Common myeloid progenitor, CD34-positive (primary cell): ENCODE results near the gene ZNF687.
A peak's percentile ranks its signal among the peaks of the same experiment; 100 is the strongest.

Experiments
- CTCF ChIA-PET: fragments of 350-600 bp; sonication (Branson Sonifier 250); formaldehyde crosslinking; loops from one replicate; lab custom pipeline; 2021; ENCODE audit warnings: antibody characterized with exemption; lab: Charles Lee
- POLR2A ChIA-PET: fragments of 350-600 bp; sonication (Branson Sonifier 250); formaldehyde crosslinking; loops from one replicate; lab custom pipeline; 2021; ENCODE audit warnings: antibody characterized with exemption; lab: Charles Lee
- DNase-seq, 3 donors: peaks; one replicate each; pipeline versions ENCODE4 v3.0.0 to v3.0.0-alpha.2; 2013
- H3K27ac ChIP-seq, 2 experiments: 1 replicate in 1 of 2; 2 replicates in 1 of 2; pipeline ENCODE4 v1.7.0; 2013; ENCODE audit warnings: inconsistent platforms in 2 of 2, low read length in 2 of 2, mild to moderate bottlenecking in 2 of 2, low read depth in 1 of 2, moderate library complexity in 1 of 2; ENCODE audit not compliant: severe bottlenecking in 2 of 2, insufficient read depth in 1 of 2, poor library complexity in 1 of 2
- H3K27me3 ChIP-seq, 5 experiments: replicated peaks in 2 of 5; 1 replicate in 3 of 5; 2 replicates in 2 of 5; pipeline versions ENCODE4 v1.6.1 to v1.7.0; 2013; ENCODE audit warnings: low read length in 4 of 5, mild to moderate bottlenecking in 2 of 5, moderate library complexity in 2 of 5, inconsistent platforms in 1 of 5; ENCODE audit not compliant: insufficient read depth in 5 of 5, control insufficient read depth in 4 of 5
- H3K36me3 ChIP-seq, 4 experiments: 1 replicate in 2 of 4; 2 replicates in 2 of 4; pipeline versions ENCODE4 v1.6.1 to v1.7.0; 2013; ENCODE audit warnings: low read length in 3 of 4, control low read depth in 1 of 4, mild to moderate bottlenecking in 1 of 4; ENCODE audit not compliant: control insufficient read depth in 4 of 4, insufficient read depth in 4 of 4
- H3K4me1 ChIP-seq, 4 experiments: 1 replicate in 3 of 4; 2 replicates in 1 of 4; pipeline versions ENCODE4 v1.6.1 to v1.7.1; 2013; ENCODE audit warnings: low read length in 3 of 4, mild to moderate bottlenecking in 3 of 4, control low read depth in 1 of 4, inconsistent platforms in 1 of 4, moderate library complexity in 1 of 4; ENCODE audit not compliant: control insufficient read depth in 4 of 4, insufficient read depth in 4 of 4; ENCODE audit errors: control extremely low read depth in 1 of 4
- H3K4me3 ChIP-seq, 7 experiments: 1 replicate in 4 of 7; 2 replicates in 3 of 7; pipeline versions ENCODE4 v1.5.1 to v1.7.0; 2013; ENCODE audit warnings: mild to moderate bottlenecking in 7 of 7, low read length in 6 of 7, moderate library complexity in 6 of 7, inconsistent platforms in 2 of 7, low read depth in 2 of 7, control low read depth in 1 of 7; ENCODE audit not compliant: insufficient read depth in 4 of 7, control insufficient read depth in 1 of 7; ENCODE audit errors: extremely low read depth in 1 of 7
- H3K9me3 ChIP-seq, 5 experiments: 1 replicate in 4 of 5; 2 replicates in 1 of 5; pipeline versions ENCODE4 v1.6.1 to v1.7.1; 2013; ENCODE audit warnings: low read length in 4 of 5, mild to moderate bottlenecking in 2 of 5, inconsistent platforms in 1 of 5, low read depth in 1 of 5, moderate library complexity in 1 of 5; ENCODE audit not compliant: control insufficient read depth in 4 of 5, insufficient read depth in 2 of 5; ENCODE audit errors: control extremely low read depth in 1 of 5
- WGBS: methylation state at CpG from one replicate; pipeline ENCODE4 v1.1.5; 2013; ENCODE audit not compliant: insufficient coverage; 5-methylcytosine and 5-hydroxymethylcytosine counted together

The ZNF687 gene

GRCh38 chr1:151293093-151293492 lies 11.0 kb downstream of the ZNF687 start:
- CTCF ChIA-PET, result interaction anchor here (1.0 to 41.8 kb wide), 8 partner anchors 8 to 92 kb away, joined by 3 to 644 read pairs (median 5); partner anchors contain the start of gene PI4KB
- peaks cover 0 to 6% (median 0%) of the 10 kb centered on the region in 4 experiments for H3K4me1 ChIP-seq
- H3K27ac ChIP-seq, result no peak overlapping the region

GRCh38 chr1:151294742-151295462 lies 12.8 kb downstream of the ZNF687 start:
- Histone ChIP-seq H3K4me3 (no peak overlapping the region), H3K9me3 (no peaks in the 10 kb centered on the region), H3K4me1 (no peaks in the 10 kb centered on the region), H3K27me3 (no peaks in the 10 kb centered on the region), H3K27ac (no peak overlapping the region), H3K36me3 (peaks cover 10 to 95% (median 76%) of the 10 kb centered on the region in 4 experiments)
- ChIA-PET POLR2A (no interaction called here), CTCF (interaction anchor here (1.2 to 41.8 kb wide), 6 partner anchors 11 to 107 kb away, joined by 3 to 644 read pairs (median 6); partner anchors contain the start of genes PI4KB and PSMB4)
- DNase-seq, result no peak
- WGBS, result 100% methylated on average over 1 of the region's 2 CpGs

More at GRCh38 chr1:151293093-151293492, 11.0 kb downstream of the ZNF687 start:
- Histone ChIP-seq H3K4me3 (no peak overlapping the region), H3K36me3 (peaks cover 6 to 95% (median 70%) of the 10 kb centered on the region in 4 experiments), H3K27me3 (no peaks in the 10 kb centered on the region), H3K9me3 (no peaks in the 10 kb centered on the region)
- no peak for DNase-seq
- 94% methylated on average over 4 of the region's 6 CpGs for WGBS
- POLR2A ChIA-PET, result interaction anchor here (1.1 kb wide), 1 partner anchor 43 kb away, joined by 4 read pairs; no protein-coding TSS in a partner anchor

- Histone ChIP-seq H3K9me3 (no peaks in the 10 kb centered on the region), H3K36me3 (peaks cover 37 to 97% (median 81%) of the 10 kb centered on the region in 4 experiments), H3K4me3 (no peak overlapping the region), H3K27me3 (no peaks in the 10 kb centered on the region), H3K27ac (peak overlapping the region in 1 of 2 experiments; percentile 22), H3K4me1 (no peaks in the 10 kb centered on the region)
- CTCF ChIA-PET, result interaction anchor here (1.1 to 41.8 kb wide), 4 partner anchors 9 to 22 kb away, joined by 3 to 644 read pairs (median 28); partner anchors contain the start of gene PI4KB
- POLR2A ChIA-PET, result interaction anchor here (0.7 to 1.2 kb wide), 3 partner anchors 11 to 92 kb away, joined by 3 to 4 read pairs (median 3); no protein-coding TSS in a partner anchor
- 96% methylated on average over 6 of the region's 7 CpGs for WGBS
- DNase-seq, result no peak
Observed at GRCh38 chr1:151309811-151310323, 27.8 kb downstream of the ZNF687 start.

- POLR2A ChIA-PET, result interaction anchor here (0.6 to 1.2 kb wide), 3 partner anchors 10 to 28 kb away, joined by 3 read pairs; no protein-coding TSS in a partner anchor
- peaks cover 32 to 95% (median 79%) of the 10 kb centered on the region in 4 experiments for H3K36me3 ChIP-seq
Observed at GRCh38 chr1:151311011-151311410, 28.9 kb downstream of the ZNF687 start.

GRCh38 chr1:151311589-151312331 lies 29.7 kb downstream of the ZNF687 start:
- H3K4me1 ChIP-seq, result no peaks in the 10 kb centered on the region
- ChIA-PET POLR2A (no interaction called here), CTCF (interaction anchor here (1.2 to 41.8 kb wide), 6 partner anchors 7 to 108 kb away, joined by 3 to 644 read pairs (median 11); partner anchors contain the start of gene PI4KB)
- peak overlapping the region in 1 of 2 experiments; percentile 56 for H3K27ac ChIP-seq
- H3K36me3 ChIP-seq, result peaks cover 30 to 94% (median 79%) of the 10 kb centered on the region in 4 experiments
- no peaks in the 10 kb centered on the region for H3K9me3 ChIP-seq
- WGBS, result 100% methylated on average over 6 of the region's 7 CpGs
- H3K4me3 ChIP-seq, result no peak overlapping the region
- no peaks in the 10 kb centered on the region for H3K27me3 ChIP-seq
- DNase-seq, result peak in 2 of 3 donors; percentile 38 to 43

More at GRCh38 chr1:151311011-151311410, 28.9 kb downstream of the ZNF687 start:
- no peaks in the 10 kb centered on the region for H3K9me3 ChIP-seq
- no peak overlapping the region for H3K4me3 ChIP-seq
- no peak for DNase-seq
- no peaks in the 10 kb centered on the region for H3K4me1 ChIP-seq
- no peaks in the 10 kb centered on the region for H3K27me3 ChIP-seq
- 88% methylated on average over 4 of the region's 4 CpGs for WGBS
- H3K27ac ChIP-seq, result no peak overlapping the region
- CTCF ChIA-PET, result interaction anchor here (1.1 to 41.8 kb wide), 6 partner anchors 10 to 109 kb away, joined by 3 to 644 read pairs (median 10); partner anchors contain the start of gene PI4KB

GRCh38 chr1:151312411-151312810 lies 30.3 kb downstream of the ZNF687 start:
- Histone ChIP-seq H3K36me3 (peaks cover 24 to 91% (median 73%) of the 10 kb centered on the region in 4 experiments), H3K27ac (peak overlapping the region in 1 of 2 experiments; percentile 56)

More at GRCh38 chr1:151312411-151312810, 30.3 kb downstream of the ZNF687 start:
- CTCF ChIA-PET, result interaction anchor here (1.6 to 41.8 kb wide), 4 partner anchors 8 to 20 kb away, joined by 5 to 644 read pairs (median 24); partner anchors contain the start of gene PI4KB
- no peaks in the 10 kb centered on the region for H3K4me1 ChIP-seq
- POLR2A ChIA-PET, result no interaction called here
- no peak overlapping the region for H3K4me3 ChIP-seq
- WGBS, result 100% methylated on average over 1 of the region's 4 CpGs
- no peak for DNase-seq
- no peaks in the 10 kb centered on the region for H3K9me3 ChIP-seq
- no peaks in the 10 kb centered on the region for H3K27me3 ChIP-seq
